DND-41 (cell line): ENCODE data around the gene NXPH4.

Experiments
- EZH2 ChIP-seq: IDR thresholded peaks from 3 replicates; pipeline ENCODE4 v1.6.1; 2012; ENCODE audit warnings: borderline replicate concordance, low read depth, mild to moderate bottlenecking, moderate library complexity, low read length, inconsistent platforms; ENCODE audit not compliant: severe bottlenecking
- TF ChIP-seq, protein P1 (sequence below): IDR thresholded peaks from 2 replicates; pipeline ENCODE4 v1.5.1; 2012; ENCODE audit warnings: borderline replicate concordance, low read length, moderate library complexity, mild to moderate bottlenecking; ENCODE audit not compliant: poor library complexity, severe bottlenecking; ENCODE audit errors: extremely low read depth

DNA sequence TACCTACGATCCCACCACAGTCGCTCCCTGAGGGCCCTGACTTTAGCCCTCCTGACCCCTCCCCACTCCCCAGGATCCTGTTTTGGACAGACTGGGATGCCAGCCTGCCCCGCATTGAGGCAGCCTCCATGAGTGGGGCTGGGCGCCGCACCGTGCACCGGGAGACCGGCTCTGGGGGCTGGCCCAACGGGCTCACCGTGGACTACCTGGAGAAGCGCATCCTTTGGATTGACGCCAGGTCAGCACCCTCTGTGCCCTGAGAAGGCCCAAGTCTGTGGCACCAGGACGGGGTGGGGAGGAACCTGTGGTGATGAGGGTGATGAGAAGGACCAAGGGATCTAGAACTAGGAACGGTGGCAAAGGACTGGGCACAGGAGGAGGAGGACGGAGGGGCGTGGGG, 39.2 kb upstream of the NXPH4 start:
- TF ChIP-seq, protein P1, sequence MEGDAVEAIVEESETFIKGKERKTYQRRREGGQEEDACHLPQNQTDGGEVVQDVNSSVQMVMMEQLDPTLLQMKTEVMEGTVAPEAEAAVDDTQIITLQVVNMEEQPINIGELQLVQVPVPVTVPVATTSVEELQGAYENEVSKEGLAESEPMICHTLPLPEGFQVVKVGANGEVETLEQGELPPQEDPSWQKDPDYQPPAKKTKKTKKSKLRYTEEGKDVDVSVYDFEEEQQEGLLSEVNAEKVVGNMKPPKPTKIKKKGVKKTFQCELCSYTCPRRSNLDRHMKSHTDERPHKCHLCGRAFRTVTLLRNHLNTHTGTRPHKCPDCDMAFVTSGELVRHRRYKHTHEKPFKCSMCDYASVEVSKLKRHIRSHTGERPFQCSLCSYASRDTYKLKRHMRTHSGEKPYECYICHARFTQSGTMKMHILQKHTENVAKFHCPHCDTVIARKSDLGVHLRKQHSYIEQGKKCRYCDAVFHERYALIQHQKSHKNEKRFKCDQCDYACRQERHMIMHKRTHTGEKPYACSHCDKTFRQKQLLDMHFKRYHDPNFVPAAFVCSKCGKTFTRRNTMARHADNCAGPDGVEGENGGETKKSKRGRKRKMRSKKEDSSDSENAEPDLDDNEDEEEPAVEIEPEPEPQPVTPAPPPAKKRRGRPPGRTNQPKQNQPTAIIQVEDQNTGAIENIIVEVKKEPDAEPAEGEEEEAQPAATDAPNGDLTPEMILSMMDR = no peak
- no peak for TF ChIP-seq EZH2
